H9 (cell line): ENCODE data around the gene ANAPC2. TPM values are rescaled to one million over a fixed set of nuclear protein-coding genes. Genes with fewer than 3 reads are reported as not detected.

ENCODE experiments used
- DNase-seq: peaks from one replicate; pipeline ENCODE4 v3.0.0-alpha.2; 2017
- H2AFZ ChIP-seq: one replicate; pipeline ENCODE4 v1.6.1; 2013; ENCODE audit warnings: mild to moderate bottlenecking, low read length, control low read depth, moderate library complexity
- H2AK5ac ChIP-seq: 2 replicates; pipeline ENCODE4 v1.6.1; 2013; ENCODE audit warnings: low read length, control low read depth, mixed read lengths; ENCODE audit not compliant: insufficient read length
- H2BK120ac ChIP-seq: one replicate; pipeline ENCODE4 v1.6.1; 2013; ENCODE audit warnings: low read depth, mild to moderate bottlenecking, low read length, control low read depth, inconsistent platforms; ENCODE audit not compliant: poor library complexity, severe bottlenecking
- H2BK12ac ChIP-seq: 2 replicates; pipeline ENCODE4 v1.6.1; 2013; ENCODE audit warnings: low read length, control low read depth, mixed read lengths, low read depth; ENCODE audit not compliant: insufficient read length
- H2BK15ac ChIP-seq: 2 replicates; pipeline ENCODE4 v1.6.1; 2013; ENCODE audit warnings: low read depth, low read length, control low read depth
- H2BK20ac ChIP-seq: one replicate; pipeline ENCODE4 v1.6.1; 2013; ENCODE audit warnings: low read depth, mild to moderate bottlenecking, low read length, control low read depth, inconsistent platforms; ENCODE audit not compliant: poor library complexity, severe bottlenecking
- H2BK5ac ChIP-seq: 2 replicates; pipeline ENCODE4 v1.6.1; 2013; ENCODE audit warnings: low read length, control low read depth, mixed read lengths; ENCODE audit not compliant: insufficient read length
- H3K14ac ChIP-seq: 2 replicates; pipeline ENCODE4 v1.6.1; 2013; ENCODE audit warnings: low read length, control low read depth; ENCODE audit not compliant: insufficient read depth
- H3K18ac ChIP-seq: 2 replicates; pipeline ENCODE4 v1.6.1; 2013; ENCODE audit warnings: low read depth, mild to moderate bottlenecking, mixed read lengths, low read length, control low read depth; ENCODE audit not compliant: insufficient read length
- H3K23ac ChIP-seq: 2 replicates; pipeline ENCODE4 v1.6.1; 2013; ENCODE audit warnings: low read length, control low read depth, mixed read lengths, low read depth; ENCODE audit not compliant: insufficient read length
- H3K23me2 ChIP-seq: 2 replicates; pipeline ENCODE4 v1.6.1; 2013; ENCODE audit warnings: low read depth, mild to moderate bottlenecking, mixed read lengths, low read length, control low read depth; ENCODE audit not compliant: insufficient read length, poor library complexity, severe bottlenecking
- H3K27ac ChIP-seq: 2 replicates; pipeline ENCODE4 v1.5.1; 2013; ENCODE audit warnings: low read length, control low read depth, mixed read lengths, low read depth; ENCODE audit not compliant: insufficient read length
- H3K27me3 ChIP-seq: 2 replicates; pipeline ENCODE4 v1.6.1; 2013; ENCODE audit warnings: low read length, control low read depth, inconsistent platforms; ENCODE audit not compliant: insufficient read depth
- H3K4ac ChIP-seq: 2 replicates; pipeline ENCODE4 v1.6.1; 2013; ENCODE audit warnings: low read depth, mild to moderate bottlenecking, control low read depth, inconsistent platforms, low read length, moderate library complexity
- H3K4me1 ChIP-seq: 2 replicates; pipeline ENCODE4 v1.6.1; 2013; ENCODE audit warnings: low read length, control low read depth, inconsistent platforms; ENCODE audit not compliant: insufficient read depth
- H3K4me2 ChIP-seq: 2 replicates; pipeline ENCODE4 v1.6.1; 2013; ENCODE audit warnings: low read length, control low read depth, mixed read lengths; ENCODE audit not compliant: insufficient read length, insufficient read depth
- H3K56ac ChIP-seq: 2 replicates; pipeline ENCODE4 v1.6.1; 2013; ENCODE audit warnings: low read depth, mild to moderate bottlenecking, mixed read lengths, low read length, control low read depth; ENCODE audit not compliant: insufficient read length
- H3K79me1 ChIP-seq: 2 replicates; pipeline ENCODE4 v1.6.1; 2013; ENCODE audit warnings: low read depth, mild to moderate bottlenecking, moderate library complexity, low read length, control low read depth, inconsistent platforms; ENCODE audit not compliant: insufficient read depth, poor library complexity, severe bottlenecking
- H3K79me2 ChIP-seq: 2 replicates; pipeline ENCODE4 v1.6.1; 2013; ENCODE audit warnings: low read length, control low read depth, inconsistent platforms; ENCODE audit not compliant: insufficient read depth
- H3K9ac ChIP-seq: 2 replicates; pipeline ENCODE4 v1.6.1; 2013; ENCODE audit warnings: low read length, control low read depth, mixed read lengths; ENCODE audit not compliant: insufficient read length; ENCODE audit errors: extremely low read depth
- H3K9me3 ChIP-seq: one replicate; pipeline ENCODE4 v1.6.1; 2013; ENCODE audit warnings: low read depth, low read length, inconsistent platforms; ENCODE audit not compliant: control insufficient read depth
- H3T11ph ChIP-seq: one replicate; pipeline ENCODE4 v1.6.1; 2013; ENCODE audit warnings: mild to moderate bottlenecking, low read length, control low read depth, inconsistent platforms
- H4K20me1 ChIP-seq: one replicate; pipeline ENCODE4 v1.6.1; 2013; ENCODE audit not compliant: control insufficient read depth, insufficient read length, insufficient read depth
- H4K5ac ChIP-seq: 2 replicates; pipeline ENCODE4 v1.6.1; 2013; ENCODE audit warnings: low read depth, mild to moderate bottlenecking, mixed read lengths, low read length, control low read depth; ENCODE audit not compliant: insufficient read length
- H4K8ac ChIP-seq: replicated peaks from 2 replicates; pipeline ENCODE4 v1.6.1; 2013; ENCODE audit warnings: low read length, control low read depth, mixed read lengths, low read depth; ENCODE audit not compliant: insufficient read length
- H4K91ac ChIP-seq: 2 replicates; pipeline ENCODE4 v1.6.1; 2013; ENCODE audit warnings: low read depth, mild to moderate bottlenecking, moderate library complexity, mixed read lengths, low read length, control low read depth; ENCODE audit not compliant: insufficient read length
- H3K27ac Mint-ChIP-seq, 3 experiments: 2 replicates in 2 of 3; 3 replicates in 1 of 3; pipeline ENCODE4 v1.8.0; 2020 to 2021; ENCODE audit warnings: mixed read lengths in 3 of 3, mild to moderate bottlenecking in 1 of 3, moderate library complexity in 1 of 3
- H3K27me3 Mint-ChIP-seq: 2 replicates; pipeline ENCODE4 v1.8.0; 2021; ENCODE audit warnings: low read depth, mild to moderate bottlenecking, moderate library complexity, mixed read lengths
- H3K36me3 Mint-ChIP-seq, 3 experiments: 2 replicates in 2 of 3; 3 replicates in 1 of 3; pipeline ENCODE4 v1.8.0; 2020 to 2021; ENCODE audit warnings: low read depth in 3 of 3, mixed read lengths in 3 of 3; ENCODE audit not compliant: insufficient read depth in 1 of 3
- H3K4me1 Mint-ChIP-seq, 2 experiments: 2 replicates each; pipeline ENCODE4 v1.8.0; 2020; ENCODE audit warnings: mixed read lengths in 2 of 2
- H3K4me3 Mint-ChIP-seq, 2 experiments: 2 replicates in 1 of 2; 3 replicates in 1 of 2; pipeline ENCODE4 v1.8.0; 2020 to 2021; ENCODE audit warnings: mild to moderate bottlenecking in 2 of 2, mixed read lengths in 2 of 2, moderate library complexity in 1 of 2
- H3K9me3 Mint-ChIP-seq, 2 experiments: 2 replicates in 1 of 2; 3 replicates in 1 of 2; pipeline ENCODE4 v1.8.0; 2020; ENCODE audit warnings: mild to moderate bottlenecking in 2 of 2, mixed read lengths in 2 of 2, moderate library complexity in 1 of 2
- whole genome bisulfite sequencing: extraction: QIAGEN DNeasy Blood & Tissue Kit; methylation state at CpG from one replicate; pipeline ENCODE4 v1.1.7; 2013; ENCODE audit warnings: missing lambda C conversion rate, low lambda C conversion rate, mixed read lengths; ENCODE audit not compliant: insufficient read length; ENCODE audit errors: extremely low coverage; 5-methylcytosine and 5-hydroxymethylcytosine counted together
- total RNA-seq: library from RNA; stranded (reverse); gene quantifications from 2 replicates; pipeline ENCODE4 v1.2.1, GENCODE V29; 2021
- TF ChIP-seq, protein P1 (sequence below): fragments of 200-600 bp; sonication (generic); conservative IDR thresholded peaks from 3 replicates; pipeline ENCODE4 v1.8.0; 2021; ENCODE audit warnings: antibody characterized with exemption, mild to moderate bottlenecking

ANAPC2 gene
- total RNA-seq, 1 experiment from 2014 or later: 54.8 TPM

DNA sequence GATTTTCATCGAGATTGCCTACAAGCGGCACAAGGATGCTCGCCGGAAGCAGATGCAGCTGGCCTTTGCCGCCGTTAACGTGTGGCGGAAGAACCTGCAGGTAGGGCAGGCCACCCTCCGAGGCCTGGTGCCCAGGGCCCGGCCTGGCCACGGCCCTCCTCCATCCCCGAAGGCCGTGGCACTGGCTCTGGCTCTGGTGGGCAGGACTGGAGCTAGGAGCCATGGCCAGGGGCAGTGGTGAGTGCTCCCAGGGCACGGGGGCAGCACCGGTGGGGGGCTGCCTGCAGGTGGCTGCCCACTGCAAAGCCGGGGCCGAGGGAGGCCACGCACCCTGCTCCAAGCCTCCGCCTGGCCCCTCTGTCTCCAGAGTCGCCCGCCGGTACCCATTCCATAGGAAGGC, 24.6 kb downstream of the ANAPC2 start:
- peaks cover 2% of the 10 kb centered on the region for H4K20me1 ChIP-seq
- no peaks in the 10 kb centered on the region for H3K4me1 ChIP-seq
- H3K27ac ChIP-seq: no peak overlapping the region
- H4K5ac ChIP-seq: no peak overlapping the region
- Mint-ChIP-seq H3K4me1 (peaks cover 0 to 5% of the 10 kb centered on the region in 2 experiments; a peak in 1 of 4 replicates), H3K9me3 (no peaks in the 10 kb centered on the region; a peak in 1 of 5 replicates), H3K4me3 (peak overlapping the region; percentile 50 to 82; a peak in 3 of 5 replicates), H3K27ac (peak overlapping the region in 1 of 3 experiments; percentile 67; a peak in 1 of 7 replicates), H3K27me3 (peaks cover 95% of the 10 kb centered on the region), H3K36me3 (no peaks in the 10 kb centered on the region)
- H3K23me2 ChIP-seq: peaks cover 16% of the 10 kb centered on the region
- no peaks in the 10 kb centered on the region for H3K79me2 ChIP-seq
- no peak overlapping the region for H3K23ac ChIP-seq
- no peak overlapping the region for H3K14ac ChIP-seq
- no peak overlapping the region for H3K18ac ChIP-seq
- peak overlapping the region; percentile 70 for H3K4me2 ChIP-seq
- no CpG with 5 or more reads among the region's 22 CpGs for WGBS
- H2BK20ac ChIP-seq: no peak overlapping the region
- TF ChIP-seq, protein P1, sequence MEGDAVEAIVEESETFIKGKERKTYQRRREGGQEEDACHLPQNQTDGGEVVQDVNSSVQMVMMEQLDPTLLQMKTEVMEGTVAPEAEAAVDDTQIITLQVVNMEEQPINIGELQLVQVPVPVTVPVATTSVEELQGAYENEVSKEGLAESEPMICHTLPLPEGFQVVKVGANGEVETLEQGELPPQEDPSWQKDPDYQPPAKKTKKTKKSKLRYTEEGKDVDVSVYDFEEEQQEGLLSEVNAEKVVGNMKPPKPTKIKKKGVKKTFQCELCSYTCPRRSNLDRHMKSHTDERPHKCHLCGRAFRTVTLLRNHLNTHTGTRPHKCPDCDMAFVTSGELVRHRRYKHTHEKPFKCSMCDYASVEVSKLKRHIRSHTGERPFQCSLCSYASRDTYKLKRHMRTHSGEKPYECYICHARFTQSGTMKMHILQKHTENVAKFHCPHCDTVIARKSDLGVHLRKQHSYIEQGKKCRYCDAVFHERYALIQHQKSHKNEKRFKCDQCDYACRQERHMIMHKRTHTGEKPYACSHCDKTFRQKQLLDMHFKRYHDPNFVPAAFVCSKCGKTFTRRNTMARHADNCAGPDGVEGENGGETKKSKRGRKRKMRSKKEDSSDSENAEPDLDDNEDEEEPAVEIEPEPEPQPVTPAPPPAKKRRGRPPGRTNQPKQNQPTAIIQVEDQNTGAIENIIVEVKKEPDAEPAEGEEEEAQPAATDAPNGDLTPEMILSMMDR: no peak
- H3T11ph ChIP-seq: no peak overlapping the region
- H2AFZ ChIP-seq: no peak overlapping the region
- H3K79me1 ChIP-seq: no peaks in the 10 kb centered on the region
- no peaks in the 10 kb centered on the region for H3K9me3 ChIP-seq
- no peak overlapping the region for H2AK5ac ChIP-seq
- H2BK5ac ChIP-seq: no peak overlapping the region
- H3K9ac ChIP-seq: no peak overlapping the region
- H3K56ac ChIP-seq: no peak overlapping the region
- no peak overlapping the region for H2BK15ac ChIP-seq
- H4K8ac ChIP-seq: no peak overlapping the region
- DNase-seq: no peak
- H2BK120ac ChIP-seq: no peak overlapping the region
- H2BK12ac ChIP-seq: no peak overlapping the region
- no peak overlapping the region for H4K91ac ChIP-seq
- no peak overlapping the region for H3K4ac ChIP-seq
- peaks cover 47% of the 10 kb centered on the region; the same call in 1 of the 2 replicates for H3K27me3 ChIP-seq
